Fibroblast of skin of left quadriceps (primary cell): ENCODE data around the gene SALL3.

Source experiments
- DNase-seq, 2 experiments: peaks; one replicate each; pipeline ENCODE4 v3.0.0-alpha.2; 2013; ENCODE audit warnings: low read depth in 2 of 2

Gene SALL3

GRCh38 chr18:78980279-78980771 lies 707 bp downstream of the SALL3 start:
- DNase-seq = no peak

- no peak for DNase-seq
Observed at GRCh38 chr18:78980777-78981380, 1.3 kb downstream of the SALL3 start.

- no peak for DNase-seq
Observed at GRCh38 chr18:78981394-78981831, 1.8 kb downstream of the SALL3 start.

- no peak for DNase-seq
Observed at GRCh38 chr18:78981989-78982620, 2.5 kb downstream of the SALL3 start.

- no peak for DNase-seq
Observed at GRCh38 chr18:78983512-78983911, 3.9 kb downstream of the SALL3 start.

- DNase-seq = no peak
Observed at GRCh38 chr18:78984941-78985784, 5.5 kb downstream of the SALL3 start.

DNA sequence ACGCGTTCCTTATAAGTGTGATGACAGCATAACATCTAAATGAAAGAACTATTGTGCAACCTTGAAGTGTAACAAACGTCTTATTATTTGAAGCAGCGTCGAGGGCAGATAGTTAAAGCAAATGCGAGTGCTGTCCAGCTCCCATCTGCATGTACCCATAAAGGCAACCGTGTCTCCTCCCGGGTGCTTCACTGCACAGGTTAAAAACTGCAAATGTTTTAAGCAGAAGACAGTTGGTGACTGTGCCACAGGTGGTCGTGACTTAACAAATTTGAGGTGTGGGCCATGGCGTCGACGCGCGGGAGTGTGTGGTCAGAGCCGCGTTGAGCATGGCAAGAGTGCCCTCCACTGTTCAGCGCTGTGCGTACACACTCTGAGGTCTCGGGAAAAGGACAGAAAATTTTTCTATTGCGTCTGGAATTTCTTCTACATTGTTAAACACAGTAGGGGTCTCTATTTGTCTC lies 6.4 kb downstream of the SALL3 start:
- DNase-seq = no peak

DNA sequence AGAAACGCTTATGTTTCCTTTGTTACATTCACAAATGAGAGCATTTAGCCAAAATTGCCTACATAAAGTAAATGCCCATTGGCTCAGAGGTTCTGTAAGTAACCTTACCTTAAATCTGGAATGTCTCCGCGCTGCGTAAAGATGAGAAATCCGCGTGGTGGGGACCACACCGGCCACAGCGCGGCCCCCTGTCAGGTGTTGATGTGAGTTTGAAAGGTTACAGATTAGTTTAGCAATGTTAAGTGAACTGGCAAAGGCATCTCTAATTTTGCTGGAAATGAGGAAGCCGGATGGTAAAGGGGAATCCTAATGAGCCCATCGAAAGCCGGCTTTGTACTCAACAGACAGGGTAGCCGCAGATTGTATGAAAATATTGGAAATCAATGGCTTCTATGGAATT lies 11.8 kb downstream of the SALL3 start:
- no peak for DNase-seq

GRCh38 chr18:78992041-78993011 lies 12.7 kb downstream of the SALL3 start:
- DNase-seq = no peak

GRCh38 chr18:78993014-78993926 lies 13.7 kb downstream of the SALL3 start:
- DNase-seq = no peak

DNA sequence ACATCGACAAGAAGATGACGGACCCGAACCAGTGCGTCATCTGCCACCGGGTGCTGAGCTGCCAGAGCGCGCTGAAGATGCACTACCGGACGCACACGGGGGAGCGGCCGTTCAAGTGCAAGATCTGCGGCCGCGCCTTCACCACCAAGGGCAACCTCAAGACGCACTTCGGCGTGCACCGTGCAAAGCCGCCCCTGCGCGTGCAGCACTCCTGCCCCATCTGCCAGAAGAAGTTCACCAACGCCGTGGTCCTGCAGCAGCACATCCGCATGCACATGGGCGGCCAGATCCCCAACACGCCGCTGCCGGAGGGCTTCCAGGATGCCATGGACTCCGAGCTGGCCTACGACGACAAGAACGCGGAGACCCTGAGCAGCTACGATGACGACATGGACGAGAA lies 14.4 kb downstream of the SALL3 start:
- DNase-seq = no peak

DNA sequence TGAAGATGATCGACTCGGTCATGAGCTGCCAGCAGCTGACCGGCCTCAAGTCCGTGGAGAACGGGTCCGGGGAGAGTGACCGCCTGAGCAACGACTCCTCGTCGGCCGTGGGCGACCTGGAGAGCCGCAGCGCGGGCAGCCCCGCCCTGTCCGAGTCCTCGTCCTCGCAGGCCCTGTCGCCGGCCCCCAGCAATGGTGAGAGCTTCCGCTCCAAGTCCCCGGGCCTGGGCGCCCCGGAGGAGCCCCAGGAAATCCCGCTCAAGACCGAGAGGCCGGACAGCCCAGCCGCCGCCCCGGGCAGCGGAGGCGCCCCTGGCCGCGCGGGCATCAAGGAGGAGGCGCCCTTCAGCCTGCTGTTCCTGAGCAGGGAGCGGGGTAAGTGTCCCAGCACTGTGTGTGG lies 14.9 kb downstream of the SALL3 start:
- DNase-seq = no peak

DNA sequence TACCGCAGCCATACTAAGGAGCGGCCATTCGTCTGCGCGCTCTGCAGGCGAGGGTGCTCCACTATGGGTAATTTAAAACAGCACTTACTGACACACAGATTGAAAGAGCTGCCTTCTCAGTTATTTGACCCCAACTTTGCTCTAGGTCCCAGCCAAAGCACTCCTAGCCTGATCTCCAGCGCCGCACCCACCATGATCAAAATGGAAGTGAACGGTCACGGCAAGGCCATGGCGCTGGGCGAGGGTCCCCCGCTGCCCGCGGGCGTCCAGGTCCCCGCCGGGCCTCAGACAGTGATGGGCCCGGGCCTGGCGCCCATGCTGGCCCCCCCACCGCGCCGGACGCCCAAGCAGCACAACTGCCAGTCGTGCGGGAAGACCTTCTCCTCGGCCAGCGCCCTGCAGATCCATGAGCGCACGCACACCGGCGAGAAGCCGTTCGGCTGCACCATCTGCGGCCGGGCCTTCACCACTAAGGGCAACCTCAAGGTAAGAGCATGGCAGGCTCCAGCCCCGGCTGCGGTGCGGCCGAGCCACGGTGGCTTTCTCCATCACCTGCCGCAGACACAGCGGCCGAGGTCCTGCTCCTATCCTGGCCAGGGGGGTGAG lies 15.5 kb downstream of the SALL3 start:
- no peak for DNase-seq

DNA sequence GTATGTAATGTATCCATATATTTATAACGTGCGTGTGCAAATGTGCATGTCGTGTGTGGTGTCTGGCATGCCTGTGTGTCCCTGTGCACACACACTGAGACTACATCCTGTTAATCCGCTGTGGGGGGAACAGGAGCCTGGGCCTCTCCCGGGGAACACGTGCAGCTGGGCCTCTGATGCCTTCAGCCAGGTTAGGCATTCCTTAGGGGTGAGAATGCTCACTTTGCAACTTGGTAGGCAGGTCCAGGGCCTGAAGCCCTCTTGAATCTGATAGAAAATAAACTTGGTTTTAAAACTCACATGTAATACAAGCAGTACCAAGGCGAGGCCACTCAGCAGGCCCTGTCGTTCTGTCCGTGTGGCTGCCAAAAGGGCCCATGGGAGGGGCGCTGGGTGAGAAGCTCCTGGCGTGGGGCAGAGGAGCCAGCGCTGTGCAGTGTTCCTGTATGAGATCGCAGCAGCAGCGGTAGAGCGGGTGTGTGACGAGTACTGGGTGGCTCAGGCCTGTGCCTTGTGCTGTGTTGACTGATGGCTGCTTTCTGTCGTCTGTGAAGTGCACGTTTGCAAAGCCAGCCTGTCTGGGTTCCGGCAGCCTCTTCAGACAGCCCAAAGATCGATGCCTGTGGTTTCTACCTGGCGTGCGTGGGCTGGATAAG lies 16.2 kb downstream of the SALL3 start:
- no peak for DNase-seq

- no peak for DNase-seq
Observed at GRCh38 chr18:78996741-78997490, 17.3 kb downstream of the SALL3 start.

DNA sequence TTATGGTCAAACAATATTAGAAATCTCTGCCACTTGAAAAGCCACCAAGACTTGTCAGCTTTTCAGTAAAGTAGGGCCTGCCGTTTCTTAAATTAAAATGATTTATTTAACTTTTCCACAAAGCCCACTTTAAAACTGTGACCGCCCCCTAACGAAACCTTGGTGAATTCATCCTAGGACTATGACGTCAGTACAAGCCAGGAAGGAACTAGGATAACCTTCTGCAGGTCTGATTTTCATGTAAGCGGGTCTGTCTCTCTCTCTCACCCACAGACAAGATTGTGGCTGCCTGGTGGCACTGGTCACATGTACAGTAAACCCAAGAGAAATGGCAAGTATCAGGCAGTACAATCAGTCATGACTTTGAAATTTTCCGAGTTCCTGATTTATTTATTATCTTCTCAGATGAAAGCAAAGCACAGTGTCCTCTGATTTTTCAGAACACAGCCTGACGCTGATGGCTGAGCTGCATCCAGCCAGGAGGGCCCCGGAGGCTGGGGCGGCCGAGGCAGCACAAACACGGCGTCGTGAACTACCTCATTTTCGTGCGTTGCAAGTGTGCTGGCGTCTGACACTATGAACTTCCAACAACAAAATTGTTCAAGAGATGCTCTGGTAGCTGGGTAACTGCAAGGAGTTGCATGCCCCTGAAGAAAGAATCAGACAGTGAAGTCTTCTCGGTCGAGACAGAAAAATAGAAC lies 18.9 kb downstream of the SALL3 start:
- no peak for DNase-seq

- DNase-seq = no peak
Observed at GRCh38 chr18:78999939-79000338, 20.3 kb downstream of the SALL3 start.

- DNase-seq = no peak
Observed at GRCh38 chr18:79000997-79001396, 21.4 kb downstream of the SALL3 start.
